Urinary bladder (tissue), 4 donors: ENCODE measurements around the gene MYLK. TPM values are rescaled to one million over a fixed set of nuclear protein-coding genes. Genes with fewer than 3 reads are reported as not detected.

Source experiments
- DNase-seq: peaks from one replicate; pipeline ENCODE4 v3.0.0-alpha.2; 2015; ENCODE audit errors: extremely low spot score
- H3K27ac ChIP-seq: one replicate; pipeline ENCODE4 v1.5.1; 2013; ENCODE audit warnings: low read depth, mild to moderate bottlenecking, moderate library complexity
- H3K36me3 ChIP-seq: one replicate; pipeline ENCODE4 v1.6.1; 2013; ENCODE audit warnings: mild to moderate bottlenecking, moderate library complexity; ENCODE audit not compliant: insufficient read depth
- H3K4me1 ChIP-seq: one replicate; pipeline ENCODE4 v1.6.1; 2013; ENCODE audit warnings: mild to moderate bottlenecking, moderate library complexity; ENCODE audit not compliant: insufficient read depth
- H3K4me3 ChIP-seq: one replicate; pipeline ENCODE4 v1.5.1; 2013; ENCODE audit warnings: low read depth, low read length
- WGBS: extraction: QIAGEN DNeasy Blood & Tissue Kit; methylation state at CpG from one replicate; pipeline ENCODE4 v1.1.7; 2013; 5-methylcytosine and 5-hydroxymethylcytosine counted together
- polyA plus RNA-seq: library from polyadenylated mRNA; stranded (reverse); fragments of 200-250 nt; gene quantifications from one replicate; pipeline ENCODE4 v1.2.3, GENCODE V29; 2013
- total RNA-seq: library from RNA; depleted of rRNA; stranded (reverse); fragments of >200 nt; gene quantifications from one replicate; pipeline ENCODE4 v1.2.3, GENCODE V29; 2014
- donor health status: healthy with polysubstance abuse.
- donor health status: healthy.

MYLK gene
- total and polyA plus RNA-seq, 2 donors: 1,524 to 1,651 TPM

- DNase-seq: no peak
- Histone ChIP-seq H3K4me1 (no peaks in the 10 kb centered on the region), H3K4me3 (no peak overlapping the region), H3K36me3 (no peaks in the 10 kb centered on the region), H3K27ac (no peak overlapping the region)
- WGBS: 71% methylated on average over 11 of the region's 11 CpGs
Observed at GRCh38 chr3:123651449-123652341, 232.4 kb downstream of the MYLK start.

- 77% methylated on average over 8 of the region's 8 CpGs for WGBS
- no peak for DNase-seq
- H3K27ac ChIP-seq: no peak overlapping the region
- H3K36me3 ChIP-seq: no peaks in the 10 kb centered on the region
- H3K4me1 ChIP-seq: no peaks in the 10 kb centered on the region
- H3K4me3 ChIP-seq: no peak overlapping the region
Observed at GRCh38 chr3:123650101-123650500, 234.0 kb downstream of the MYLK start.

- H3K27ac ChIP-seq: no peak overlapping the region
- WGBS: 73% methylated on average over 10 of the region's 10 CpGs
- no peak for DNase-seq
- H3K4me1 ChIP-seq: no peaks in the 10 kb centered on the region
- no peaks in the 10 kb centered on the region for H3K36me3 ChIP-seq
- H3K4me3 ChIP-seq: no peak overlapping the region
Observed at GRCh38 chr3:123648696-123649405, 235.3 kb downstream of the MYLK start.

- Histone ChIP-seq H3K4me1 (no peaks in the 10 kb centered on the region), H3K36me3 (no peaks in the 10 kb centered on the region), H3K4me3 (no peak overlapping the region), H3K27ac (no peak overlapping the region)
- no peak for DNase-seq
- 57% methylated on average over 2 of the region's 2 CpGs for WGBS
Observed at GRCh38 chr3:123644358-123644757, 239.8 kb downstream of the MYLK start.

- H3K4me1 ChIP-seq: no peaks in the 10 kb centered on the region
- 88% methylated on average over 4 of the region's 4 CpGs for WGBS
- no peak overlapping the region for H3K4me3 ChIP-seq
Observed at GRCh38 chr3:123642957-123643330, 241.2 kb downstream of the MYLK start.

GRCh38 chr3:123642182-123642956 lies 241.8 kb downstream of the MYLK start:
- 19% methylated on average over 3 of the region's 3 CpGs for WGBS
- DNase-seq: no peak
- no peak overlapping the region for H3K27ac ChIP-seq
- H3K4me1 ChIP-seq: no peaks in the 10 kb centered on the region
- no peak overlapping the region for H3K4me3 ChIP-seq
- no peaks in the 10 kb centered on the region for H3K36me3 ChIP-seq

More at GRCh38 chr3:123642957-123643330, 241.2 kb downstream of the MYLK start:
- Histone ChIP-seq H3K27ac (no peak overlapping the region), H3K36me3 (no peaks in the 10 kb centered on the region)
- DNase-seq: no peak

GRCh38 chr3:123641505-123641904 lies 242.6 kb downstream of the MYLK start:
- DNase-seq: no peak
- no peaks in the 10 kb centered on the region for H3K4me1 ChIP-seq
- H3K36me3 ChIP-seq: no peaks in the 10 kb centered on the region
- H3K4me3 ChIP-seq: no peak overlapping the region
- WGBS: 54% methylated on average over 4 of the region's 4 CpGs
- H3K27ac ChIP-seq: no peak overlapping the region

GRCh38 chr3:123640740-123641462 lies 243.2 kb downstream of the MYLK start:
- Histone ChIP-seq H3K4me3 (no peak overlapping the region), H3K27ac (no peak overlapping the region), H3K4me1 (no peaks in the 10 kb centered on the region), H3K36me3 (no peaks in the 10 kb centered on the region)
- no peak for DNase-seq
- WGBS: 71% methylated on average over 4 of the region's 4 CpGs

GRCh38 chr3:123640311-123640710 lies 243.8 kb downstream of the MYLK start:
- Histone ChIP-seq H3K4me3 (no peak overlapping the region), H3K36me3 (no peaks in the 10 kb centered on the region), H3K4me1 (no peaks in the 10 kb centered on the region), H3K27ac (no peak overlapping the region)
- 91% methylated on average over 15 of the region's 15 CpGs for WGBS
- no peak for DNase-seq

GRCh38 chr3:123638936-123639689 lies 245.0 kb downstream of the MYLK start:
- DNase-seq: no peak
- Histone ChIP-seq H3K27ac (no peak overlapping the region), H3K4me1 (no peaks in the 10 kb centered on the region), H3K4me3 (no peak overlapping the region), H3K36me3 (no peaks in the 10 kb centered on the region)
- 71% methylated on average over 14 of the region's 14 CpGs for WGBS

- WGBS: 93% methylated on average over 5 of the region's 5 CpGs
- DNase-seq: no peak
- Histone ChIP-seq H3K27ac (no peak overlapping the region), H3K4me1 (no peaks in the 10 kb centered on the region), H3K36me3 (no peaks in the 10 kb centered on the region), H3K4me3 (no peak overlapping the region)
Observed at GRCh38 chr3:123637841-123638240, 246.3 kb downstream of the MYLK start.

- Histone ChIP-seq H3K27ac (no peak overlapping the region), H3K36me3 (no peaks in the 10 kb centered on the region), H3K4me3 (no peak overlapping the region), H3K4me1 (no peaks in the 10 kb centered on the region)
- DNase-seq: no peak
- 81% methylated on average over 7 of the region's 7 CpGs for whole genome bisulfite sequencing
Observed at GRCh38 chr3:123637131-123637530, 247.0 kb downstream of the MYLK start.
